Natural killer cell (primary cell): Measurements from ENCODE around the gene PSD4. TPM values are rescaled to one million over a fixed set of nuclear protein-coding genes. Genes with fewer than 3 reads are reported as not detected.

Source experiments
- ATAC-seq, 3 donors: fragments of 150-1000 bp in 2 of 3; fragments of 200-7000 bp in 1 of 3; cut with Tn5 transposase; 1 replicate in 1 of 3; 2 replicates in 2 of 3; pipeline ENCODE4 v1.10.0; 2021; ENCODE audit warnings: mild to moderate bottlenecking in 2 of 3, moderate library complexity in 2 of 3
- DNase-seq, 2 donors: peaks; one replicate each; pipeline versions ENCODE4 v3.0.0 to v3.0.0-alpha.2; 2013 to 2021; ENCODE audit warnings: mixed read lengths in 1 of 2
- H3K27ac ChIP-seq: one replicate; pipeline ENCODE4 v1.5.1; 2013; ENCODE audit warnings: mild to moderate bottlenecking, low read length
- H3K27me3 ChIP-seq: one replicate; pipeline ENCODE4 v1.6.1; 2013; ENCODE audit warnings: low read length; ENCODE audit not compliant: control insufficient read depth, insufficient read depth
- H3K36me3 ChIP-seq: one replicate; pipeline ENCODE4 v1.6.1; 2013; ENCODE audit warnings: low read length; ENCODE audit not compliant: control insufficient read depth, insufficient read depth
- H3K4me1 ChIP-seq: one replicate; pipeline ENCODE4 v1.6.1; 2013; ENCODE audit warnings: low read length; ENCODE audit not compliant: control insufficient read depth, insufficient read depth
- H3K4me3 ChIP-seq: one replicate; pipeline ENCODE4 v1.5.1; 2013; ENCODE audit warnings: low read length
- H3K9me3 ChIP-seq: one replicate; pipeline ENCODE4 v1.6.1; 2013; ENCODE audit warnings: low read length; ENCODE audit not compliant: control insufficient read depth, insufficient read depth
- H3K27ac Mint-ChIP-seq, 2 donors: one replicate each; pipeline ENCODE4 v1.8.0; 2022; ENCODE audit warnings: mild to moderate bottlenecking in 2 of 2, mixed read lengths in 2 of 2, moderate library complexity in 1 of 2
- H3K27me3 Mint-ChIP-seq, 2 donors: one replicate each; pipeline ENCODE4 v1.8.0; 2022; ENCODE audit warnings: low read depth in 2 of 2, mixed read lengths in 2 of 2
- H3K36me3 Mint-ChIP-seq: one replicate; pipeline ENCODE4 v1.8.0; 2022; ENCODE audit warnings: mixed read lengths
- H3K4me1 Mint-ChIP-seq, 2 donors: one replicate each; pipeline ENCODE4 v1.8.0; 2022; ENCODE audit warnings: mixed read lengths in 2 of 2
- H3K4me3 Mint-ChIP-seq: one replicate; pipeline ENCODE4 v1.8.0; 2022; ENCODE audit warnings: mild to moderate bottlenecking, moderate library complexity, mixed read lengths
- H3K9me3 Mint-ChIP-seq, 2 donors: one replicate each; pipeline ENCODE4 v1.8.0; 2022; ENCODE audit warnings: mixed read lengths in 2 of 2
- WGBS: methylation state at CpG from one replicate; pipeline ENCODE4 v1.1.7; 2013; ENCODE audit warnings: missing lambda C conversion rate; ENCODE audit not compliant: insufficient coverage; 5-methylcytosine and 5-hydroxymethylcytosine counted together
- intact Hi-C: fragments of 100-400 bp; cut with micrococcal nuclease; formaldehyde crosslinking; loops from one replicate; pipeline ENCODE4 v1.14.2; 2022
- total RNA-seq, 4 donors: library from RNA; stranded (reverse); fragments of 120-200 nt in 1 of 4; gene quantifications; one replicate each; pipeline versions ENCODE4 v1.2.3 to v1.2.4, GENCODE V29; 2013 to 2022
- TF ChIP-seq, protein P1 (sequence below): fragments of 200-600 bp; IDR thresholded peaks from one replicate; pipeline ENCODE4 v1.8.0; 2022; ENCODE audit warnings: antibody characterized with exemption

PSD4 gene
- total RNA-seq, 3 donors from 2014 or later (not counting 1 experiment from before 2014, with no cell fraction given): 280 to 347 (median 340) TPM

- Histone ChIP-seq H3K9me3 (no peaks in the 10 kb centered on the region), H3K4me3 (peak within 1 kb of the TSS; percentile 10), H3K36me3 (no peaks in the 10 kb centered on the region), H3K27me3 (no peaks in the 10 kb centered on the region), H3K27ac (no peak within 1 kb of the TSS), H3K4me1 (peaks cover 24% of the 10 kb centered on the region)
- WGBS: 81% methylated on average over 16 of the region's 16 CpGs
- peaks cover 22 to 24% of the 10 kb centered on the region in 2 donors for H3K4me1 Mint-ChIP-seq
- TF ChIP-seq, protein P1, sequence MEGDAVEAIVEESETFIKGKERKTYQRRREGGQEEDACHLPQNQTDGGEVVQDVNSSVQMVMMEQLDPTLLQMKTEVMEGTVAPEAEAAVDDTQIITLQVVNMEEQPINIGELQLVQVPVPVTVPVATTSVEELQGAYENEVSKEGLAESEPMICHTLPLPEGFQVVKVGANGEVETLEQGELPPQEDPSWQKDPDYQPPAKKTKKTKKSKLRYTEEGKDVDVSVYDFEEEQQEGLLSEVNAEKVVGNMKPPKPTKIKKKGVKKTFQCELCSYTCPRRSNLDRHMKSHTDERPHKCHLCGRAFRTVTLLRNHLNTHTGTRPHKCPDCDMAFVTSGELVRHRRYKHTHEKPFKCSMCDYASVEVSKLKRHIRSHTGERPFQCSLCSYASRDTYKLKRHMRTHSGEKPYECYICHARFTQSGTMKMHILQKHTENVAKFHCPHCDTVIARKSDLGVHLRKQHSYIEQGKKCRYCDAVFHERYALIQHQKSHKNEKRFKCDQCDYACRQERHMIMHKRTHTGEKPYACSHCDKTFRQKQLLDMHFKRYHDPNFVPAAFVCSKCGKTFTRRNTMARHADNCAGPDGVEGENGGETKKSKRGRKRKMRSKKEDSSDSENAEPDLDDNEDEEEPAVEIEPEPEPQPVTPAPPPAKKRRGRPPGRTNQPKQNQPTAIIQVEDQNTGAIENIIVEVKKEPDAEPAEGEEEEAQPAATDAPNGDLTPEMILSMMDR: no peak
- intact Hi-C loops: no loop called here
- H3K27ac Mint-ChIP-seq: peak within 1 kb of the TSS in 1 of 2 donors; percentile 72
- H3K4me3 Mint-ChIP-seq: peak within 1 kb of the TSS; percentile 9
- no peaks in the 10 kb centered on the region for H3K9me3 Mint-ChIP-seq
- ATAC-seq: peak; percentile 79 to 87 (median 83)
- peaks cover 4 to 10% of the 10 kb centered on the region in 2 donors for H3K27me3 Mint-ChIP-seq
- no peaks in the 10 kb centered on the region for H3K36me3 Mint-ChIP-seq
- DNase-seq: peak in 1 of 2 donors; percentile 30
These were observed 46.7 kb upstream of the PSD4 start, which contains the start of gene IL1RN for GRCh38 chr2:113126845-113127645. Gene IL1RN (plus strand): TSS chr2:113127598. CDS start chr2:113127625, 27 bp downstream.

DNA sequence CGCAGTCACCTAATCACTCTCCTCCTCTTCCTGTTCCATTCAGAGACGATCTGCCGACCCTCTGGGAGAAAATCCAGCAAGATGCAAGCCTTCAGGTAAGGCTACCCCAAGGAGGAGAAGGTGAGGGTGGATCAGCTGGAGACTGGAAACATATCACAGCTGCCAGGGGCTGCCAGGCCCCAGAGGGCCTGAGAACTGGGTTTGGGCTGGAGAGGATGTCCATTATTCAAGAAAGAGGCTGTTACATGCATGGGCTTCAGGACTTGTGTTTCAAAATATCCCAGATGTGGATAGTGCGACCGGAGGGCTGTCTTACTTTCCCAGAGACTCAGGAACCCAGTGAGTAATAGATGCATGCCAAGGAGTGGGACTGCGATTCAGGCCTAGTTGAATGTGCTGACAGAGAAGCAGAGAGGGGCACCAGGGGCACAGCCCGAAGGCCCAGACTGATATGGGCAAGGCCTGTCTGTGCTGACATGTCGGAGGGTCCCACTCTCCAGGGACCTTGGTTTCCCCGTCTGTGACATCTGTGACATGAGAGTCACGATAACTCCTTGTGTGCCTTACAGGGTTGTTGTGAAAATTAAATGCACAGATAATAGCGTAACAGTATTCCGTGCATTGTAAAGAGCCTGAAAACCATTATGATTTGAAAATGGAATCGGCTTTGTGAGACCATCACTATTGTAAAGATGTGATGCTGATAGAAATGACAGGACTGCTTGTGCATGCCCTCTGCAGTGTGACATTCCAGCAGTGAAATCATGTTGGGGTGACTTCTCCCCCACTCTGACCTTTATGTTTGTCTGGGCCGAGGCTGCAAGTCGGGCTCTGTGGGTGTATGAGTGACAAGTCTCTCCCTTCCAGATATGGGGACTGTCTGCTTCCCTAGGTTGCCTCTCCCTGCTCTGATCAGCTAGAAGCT is 45.9 kb upstream of the PSD4 start:
- H3K27ac ChIP-seq: no peak overlapping the region
- H3K27me3 Mint-ChIP-seq: peaks cover 4 to 7% of the 10 kb centered on the region in 2 donors
- H3K9me3 Mint-ChIP-seq: no peaks in the 10 kb centered on the region
- no peaks in the 10 kb centered on the region for H3K36me3 ChIP-seq
- no peaks in the 10 kb centered on the region for H3K27me3 ChIP-seq
- no peaks in the 10 kb centered on the region for H3K36me3 Mint-ChIP-seq
- no peaks in the 10 kb centered on the region for H3K9me3 ChIP-seq
- ATAC-seq: peak in 2 of 3 donors; percentile 6 to 20
- H3K4me3 ChIP-seq: peak overlapping the region; percentile 10
- peak overlapping the region in 1 of 2 donors; percentile 72 for H3K27ac Mint-ChIP-seq
- no peak overlapping the region for H3K4me3 Mint-ChIP-seq
- intact Hi-C loops: no loop called here
- TF ChIP-seq, protein P1: no peak
- H3K4me1 Mint-ChIP-seq: peaks cover 22 to 24% of the 10 kb centered on the region in 2 donors
- no peak for DNase-seq
- peaks cover 24% of the 10 kb centered on the region for H3K4me1 ChIP-seq
- 76% methylated on average over 14 of the region's 15 CpGs for WGBS

DNA sequence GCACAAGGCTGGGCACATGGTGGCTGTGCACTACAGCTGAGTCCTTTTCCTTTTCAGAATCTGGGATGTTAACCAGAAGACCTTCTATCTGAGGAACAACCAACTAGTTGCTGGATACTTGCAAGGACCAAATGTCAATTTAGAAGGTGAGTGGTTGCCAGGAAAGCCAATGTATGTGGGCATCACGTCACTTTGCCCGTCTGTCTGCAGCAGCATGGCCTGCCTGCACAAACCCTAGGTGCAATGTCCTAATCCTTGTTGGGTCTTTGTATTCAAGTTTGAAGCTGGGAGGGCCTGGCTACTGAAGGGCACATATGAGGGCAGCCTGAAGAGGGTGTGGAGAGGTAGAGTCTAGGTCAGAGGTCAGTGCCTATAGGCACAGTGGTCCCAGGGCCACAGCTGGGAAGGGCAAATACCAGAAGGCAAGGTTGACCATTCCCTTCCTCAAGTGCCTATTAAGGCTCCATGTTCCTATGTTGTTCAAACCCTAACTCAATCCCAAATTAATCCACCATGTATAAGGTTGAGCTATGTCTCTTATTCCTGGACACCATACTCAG is 44.2 kb upstream of the PSD4 start:
- H3K9me3 Mint-ChIP-seq: no peaks in the 10 kb centered on the region
- Histone ChIP-seq H3K9me3 (no peaks in the 10 kb centered on the region), H3K36me3 (no peaks in the 10 kb centered on the region), H3K4me1 (peaks cover 16% of the 10 kb centered on the region), H3K27me3 (no peaks in the 10 kb centered on the region), H3K4me3 (no peak overlapping the region), H3K27ac (no peak overlapping the region)
- TF ChIP-seq, protein P1: no peak
- no peak for ATAC-seq
- WGBS: 68% methylated on average over 2 of the region's 2 CpGs
- no peaks in the 10 kb centered on the region for H3K36me3 Mint-ChIP-seq
- DNase-seq: no peak
- H3K27me3 Mint-ChIP-seq: no peaks in the 10 kb centered on the region
- no peak overlapping the region for H3K4me3 Mint-ChIP-seq
- intact Hi-C loops: no loop called here
- H3K4me1 Mint-ChIP-seq: peaks cover 9 to 10% of the 10 kb centered on the region in 2 donors
- H3K27ac Mint-ChIP-seq: no peak overlapping the region
